ENCODE results near the gene TMEM120B. TPM values are rescaled to one million over a fixed set of nuclear protein-coding genes. Genes with fewer than 3 reads are reported as not detected.
"Not testable (repeated sequence)": the region's sequence is repeated elsewhere in the genome, so short reads cannot be mapped to it uniquely, and the experiment has no call there.

TMEM120B gene
- total RNA-seq, 2 donors from 2014 or later: 13.2 to 14.2 TPM

- WGBS, 2 donors: 0 to 1% methylated on average over 16 of the region's 16 CpGs
- Histone ChIP-seq H3K9me3 (no peaks in the 10 kb centered on the region), H3K4me3 (peak overlapping the region; percentile 21 to 47), H3K36me3 (replicated peaks in 1 of 2; ENCODE audit: insufficient read depth in 1 of 2, low read depth in 2 of 2) (no peaks in the 10 kb centered on the region), H3K27me3 (no peaks in the 10 kb centered on the region), H3K4me1 (peaks cover 43% of the 10 kb centered on the region), H3K27ac (peak overlapping the region; percentile 89 to 94 (median 92))
- intact Hi-C loops (cut with DNase I): no loop called here
- peak; percentile 67 for ATAC-seq
- TF ChIP-seq POLR2A (IDR thresholded peaks at IDR 0.05) (no peak), CTCF (IDR thresholded peaks at IDR 0.05) (no peak)
- peak; percentile 51 to 69 (median 60) for DNase-seq
Observed at GRCh38 chr12:121712190-121712460, 427 bp upstream of the TMEM120B start.

- Histone ChIP-seq H3K9me3 (no peaks in the 10 kb centered on the region), H3K27ac (peak overlapping the region in 3 of 4 donors; percentile 43 to 94 (median 93)), H3K4me3 (peak overlapping the region; percentile 44 to 51), H3K27me3 (no peaks in the 10 kb centered on the region), H3K36me3 (replicated peaks in 1 of 2; ENCODE audit: insufficient read depth in 1 of 2, low read depth in 2 of 2) (no peaks in the 10 kb centered on the region), H3K4me1 (peaks cover 43% of the 10 kb centered on the region)
- intact Hi-C loops (cut with DNase I): no loop called here
- ATAC-seq (no peak), DNase-seq (peak; percentile 5 to 17 (median 16))
- WGBS, 2 donors: 12 to 20% methylated on average over 2 to 14 of the region's 14 CpGs
- no peak for TF ChIP-seq CTCF (IDR thresholded peaks at IDR 0.05)
Observed at GRCh38 chr12:121713257-121713777, 765 bp downstream of the TMEM120B start.

GRCh38 chr12:121713793-121714192, 1.2 kb downstream of the TMEM120B start:
- 36 to 38% methylated on average over 6 of the region's 6 CpGs for WGBS, 2 donors

GRCh38 chr12:121715055-121715454, 2.5 kb downstream of the TMEM120B start:
- WGBS, 2 donors: 91 to 94% methylated on average over 7 of the region's 7 CpGs
- not testable (repeated sequence) for ATAC-seq

More at GRCh38 chr12:121713793-121714192, 1.2 kb downstream of the TMEM120B start:
- no peak for TF ChIP-seq POLR2A (IDR thresholded peaks at IDR 0.05)
- TF ChIP-seq CTCF (IDR thresholded peaks at IDR 0.05): no peak
- Histone ChIP-seq H3K9me3 (no peaks in the 10 kb centered on the region), H3K4me1 (peaks cover 43% of the 10 kb centered on the region), H3K27me3 (no peaks in the 10 kb centered on the region), H3K36me3 (replicated peaks in 1 of 2; ENCODE audit: insufficient read depth in 1 of 2, low read depth in 2 of 2) (no peaks in the 10 kb centered on the region), H3K4me3 (no peak overlapping the region), H3K27ac (peak overlapping the region in 2 of 4 donors; percentile 43 to 94)
- intact Hi-C loops (cut with DNase I): no loop called here
- ATAC-seq: no peak
- DNase-seq: no peak

GRCh38 chr12:121715862-121716435, 3.4 kb downstream of the TMEM120B start:
- no peak for TF ChIP-seq POLR2A (IDR thresholded peaks at IDR 0.05)
- no peak for TF ChIP-seq CTCF (IDR thresholded peaks at IDR 0.05)
- Histone ChIP-seq H3K4me1 (peaks cover 32% of the 10 kb centered on the region), H3K4me3 (no peak overlapping the region), H3K36me3 (replicated peaks in 1 of 2; ENCODE audit: insufficient read depth in 1 of 2, low read depth in 2 of 2) (no peaks in the 10 kb centered on the region), H3K27ac (no peak overlapping the region), H3K27me3 (no peaks in the 10 kb centered on the region), H3K9me3 (no peaks in the 10 kb centered on the region)
- 74 to 75% methylated on average over 6 of the region's 6 CpGs for WGBS, 2 donors
- DNase-seq (no peak), ATAC-seq (no peak)
- intact Hi-C loops (cut with DNase I): no loop called here

More at GRCh38 chr12:121715055-121715454, 2.5 kb downstream of the TMEM120B start:
- H3K27me3 ChIP-seq; H3K36me3 ChIP-seq (replicated peaks in 1 of 2; ENCODE audit: insufficient read depth in 1 of 2, low read depth in 2 of 2); intact Hi-C loops (cut with DNase I); H3K4me3 ChIP-seq; H3K9me3 ChIP-seq; DNase-seq; H3K27ac ChIP-seq: not testable (repeated sequence)
- peaks cover 41% of the 10 kb centered on the region for H3K4me1 ChIP-seq

Data from body of pancreas (tissue), 4 donors.